ENCODE results near the gene PARP15. TPM values are rescaled to one million over a fixed set of nuclear protein-coding genes. Genes with fewer than 3 reads are reported as not detected.
"Not testable (repeated sequence)": the region's sequence is repeated elsewhere in the genome, so short reads cannot be mapped to it uniquely, and the experiment has no call there.

The PARP15 gene
- total RNA-seq, 1 donor from 2014 or later, result not detected

DNA sequence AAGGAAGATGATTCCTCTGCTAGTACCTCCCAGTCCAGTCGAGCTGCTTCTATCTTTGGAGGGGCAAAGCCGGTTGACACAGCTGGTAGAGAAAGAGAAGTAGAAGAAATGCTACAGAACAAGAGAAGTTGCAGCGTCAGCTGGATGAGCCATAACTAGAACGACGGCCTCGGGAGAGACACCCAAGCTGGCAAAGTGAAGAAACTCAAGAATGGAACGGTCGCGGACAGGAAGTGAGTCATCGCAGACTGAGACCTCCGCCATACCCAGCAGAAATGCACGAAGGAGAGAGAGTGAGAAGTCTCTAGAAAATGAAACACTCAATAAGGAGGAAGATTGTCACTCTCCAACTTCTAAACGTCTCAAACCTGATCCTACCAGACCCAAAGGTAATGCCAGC lies 84.2 kb downstream of the PARP15 start:
- no peak for DNase-seq (ENCODE audit: low spot score in 2 of 2)
- no peak for FAIRE-seq

GRCh38 chr3:122662505-122662904 lies 85.1 kb downstream of the PARP15 start:
- FAIRE-seq, result no peak
- no peak for DNase-seq (ENCODE audit: low spot score in 2 of 2)

- no peak for FAIRE-seq
- no peak for DNase-seq (ENCODE audit: low spot score in 2 of 2)
These were observed 87.9 kb downstream of the PARP15 start for GRCh38 chr3:122665226-122665786.

DNA sequence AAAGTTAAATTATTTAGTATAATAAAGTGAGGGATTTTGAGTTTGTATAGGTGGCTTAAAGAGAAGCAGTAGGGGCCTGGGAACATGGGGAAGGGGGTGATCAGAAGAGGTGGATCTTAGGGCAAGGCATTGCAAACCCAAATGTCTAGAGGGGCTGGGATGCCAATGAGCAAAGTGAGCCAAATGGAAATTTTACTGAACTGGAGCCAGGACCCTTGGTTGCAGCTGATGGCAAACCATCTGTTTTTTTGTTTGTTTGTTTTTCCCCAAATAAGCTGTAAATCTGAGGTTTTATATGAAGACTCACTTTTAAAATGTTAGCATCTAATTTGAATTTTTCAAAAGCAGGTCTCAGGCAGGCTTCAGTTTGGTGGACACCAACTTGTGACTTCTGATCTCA lies 88.4 kb downstream of the PARP15 start:
- DNase-seq (ENCODE audit: low spot score in 2 of 2) (no peak), FAIRE-seq (no peak)

DNA sequence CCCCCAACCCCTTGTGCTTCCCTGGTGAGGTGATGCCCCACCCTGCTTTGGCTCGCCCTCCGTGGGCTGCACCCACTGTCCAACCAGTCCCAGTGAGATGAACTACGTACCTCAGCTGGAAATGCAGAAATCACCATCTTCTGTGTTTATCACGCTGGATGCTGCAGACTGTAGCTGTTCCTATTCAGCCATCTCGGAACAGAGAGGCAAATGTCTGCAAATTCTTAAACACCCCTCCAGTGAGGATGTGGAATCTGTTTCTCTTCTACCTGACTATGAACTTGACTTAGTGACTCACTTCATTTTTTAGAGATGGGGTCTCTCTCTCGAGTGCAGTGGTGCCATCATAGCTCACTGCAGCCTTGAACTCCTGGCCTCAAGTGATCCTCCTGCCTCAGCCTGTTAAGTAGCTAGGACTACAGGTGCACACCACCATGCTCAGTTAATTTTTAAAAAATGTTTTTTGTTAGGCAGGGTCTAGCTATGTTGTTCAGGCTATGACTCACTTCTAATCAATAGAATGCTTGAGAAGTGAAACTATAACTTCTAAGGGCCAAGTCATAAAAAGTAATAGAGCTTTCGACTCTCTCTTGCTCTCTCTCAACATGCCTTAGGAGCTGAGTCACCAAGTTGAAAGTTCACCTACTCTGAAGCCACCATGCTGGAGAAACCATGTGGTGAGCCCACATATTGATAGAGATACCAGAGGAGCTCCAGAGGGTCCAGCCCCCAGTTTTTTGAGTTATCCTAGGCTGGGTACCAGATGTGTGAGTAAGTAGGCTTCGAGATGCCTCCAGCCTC lies 91.7 kb downstream of the PARP15 start:
- DNase-seq (ENCODE audit: low spot score in 2 of 2), result no peak
- FAIRE-seq, result no peak

GRCh38 chr3:122671553-122671952 lies 94.1 kb downstream of the PARP15 start:
- no peak for FAIRE-seq
- no peak for DNase-seq (ENCODE audit: low spot score in 2 of 2)

GRCh38 chr3:122674339-122674738 lies 96.9 kb downstream of the PARP15 start:
- FAIRE-seq, result no peak

GRCh38 chr3:122676759-122677158 lies 99.3 kb downstream of the PARP15 start:
- FAIRE-seq (no peak), DNase-seq (ENCODE audit: low spot score in 2 of 2) (no peak)

More at GRCh38 chr3:122674339-122674738, 96.9 kb downstream of the PARP15 start:
- DNase-seq (ENCODE audit: low spot score in 2 of 2), result no peak

GRCh38 chr3:122677216-122677615 lies 99.8 kb downstream of the PARP15 start:
- DNase-seq (ENCODE audit: low spot score in 2 of 2), result no peak
- FAIRE-seq, result no peak

DNA sequence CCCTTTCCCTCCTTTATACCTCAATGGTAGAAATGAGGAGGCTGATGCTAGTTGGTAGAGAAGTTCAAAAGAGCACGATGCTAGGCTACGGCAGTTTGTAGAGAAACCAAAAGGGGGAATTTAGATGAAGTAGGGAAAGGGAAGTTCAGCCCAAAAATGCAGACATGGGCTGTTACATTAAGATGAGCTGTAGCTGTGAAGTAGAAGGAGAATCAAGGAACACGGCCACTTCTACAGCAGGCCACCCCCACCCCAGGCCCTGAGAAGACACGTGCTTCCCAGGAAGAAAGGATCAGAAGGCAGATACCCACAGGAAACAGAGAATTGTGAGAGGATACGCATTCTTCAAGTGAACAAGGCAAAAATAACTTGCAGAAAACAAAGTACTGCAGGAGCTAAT lies 101.1 kb downstream of the PARP15 start:
- FAIRE-seq, result no peak
- DNase-seq (ENCODE audit: low spot score in 2 of 2), result no peak

DNA sequence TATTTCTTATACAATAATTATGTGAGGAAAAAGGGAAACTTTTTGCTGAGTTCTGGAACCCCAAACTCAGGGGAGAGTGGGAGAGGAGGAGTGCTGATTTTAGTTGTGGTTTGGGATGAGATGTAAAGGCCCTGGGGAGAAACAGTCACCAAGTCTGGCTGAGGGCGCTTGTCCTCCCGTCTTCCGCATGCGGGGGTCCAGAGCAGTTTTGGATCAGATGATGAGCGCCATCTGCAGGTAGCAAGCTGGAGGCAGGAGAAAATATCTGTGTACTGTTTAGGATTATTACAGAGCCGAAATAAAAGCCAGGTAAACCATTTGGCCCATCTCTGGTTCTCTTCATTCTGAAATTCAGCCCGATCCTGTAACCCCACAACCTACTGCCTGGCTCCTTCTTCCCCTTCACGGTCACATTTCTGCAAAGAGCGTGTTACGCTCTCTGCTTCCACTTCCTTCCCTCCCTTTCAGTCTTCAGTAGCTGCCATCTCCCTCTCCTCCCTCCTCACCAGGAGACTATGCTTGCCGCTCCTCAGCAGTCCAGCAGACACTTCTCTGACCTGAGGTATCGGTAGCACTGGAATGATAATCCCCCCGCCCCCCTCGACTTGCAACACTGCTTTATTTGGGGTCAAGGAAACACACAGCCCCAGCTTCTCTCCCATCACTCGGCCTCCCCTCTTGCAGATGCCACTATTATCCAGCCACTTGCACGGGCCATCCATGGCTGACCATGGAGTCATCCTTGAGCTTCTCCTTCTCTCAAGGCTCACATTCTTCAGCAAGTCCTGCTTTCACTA lies 101.8 kb downstream of the PARP15 start:
- FAIRE-seq (no peak), DNase-seq (ENCODE audit: low spot score in 2 of 2) (peak; percentile 37 to 43)

DNA sequence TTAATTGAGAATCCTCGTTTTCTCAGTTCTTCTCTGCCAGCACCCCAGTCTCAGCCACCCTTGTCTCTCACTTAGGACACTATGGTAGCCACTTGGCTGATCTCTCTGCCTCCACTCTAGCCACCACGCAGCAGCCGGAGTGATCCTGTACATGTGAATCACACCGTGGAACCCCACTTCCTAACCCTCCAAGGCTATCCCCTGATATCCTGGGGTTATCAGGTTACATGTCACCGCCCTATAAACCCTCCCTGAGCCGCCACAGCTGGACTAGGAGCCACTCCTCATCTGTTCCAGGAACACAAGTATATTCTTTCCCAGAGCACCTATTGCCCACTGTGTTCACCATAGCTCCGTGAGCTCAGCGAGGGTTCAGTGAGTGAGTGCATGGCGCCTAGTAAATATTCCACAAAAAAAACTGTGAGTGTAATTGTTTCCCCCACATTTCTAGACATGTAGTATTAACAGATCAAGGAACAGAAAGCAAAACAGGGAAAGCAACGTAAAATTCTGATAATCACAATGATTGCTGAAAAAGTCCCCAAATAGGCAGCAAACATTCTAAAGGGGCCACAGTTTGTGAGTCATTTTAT lies 102.5 kb downstream of the PARP15 start:
- no peak for FAIRE-seq

GRCh38 chr3:122680475-122681283 lies 103.2 kb downstream of the PARP15 start, which contains the start of gene PARP14:
PARP14 (plus strand) TSS chr3:122680839; CDS start chr3:122680884, 45 bp downstream.
- FAIRE-seq (no peak), DNase-seq (ENCODE audit: low spot score in 2 of 2) (peak; percentile 34 to 54)

More for the DNA sequence above, 102.5 kb downstream of the PARP15 start:
- no peak for DNase-seq (ENCODE audit: low spot score in 2 of 2)

- DNase-seq (ENCODE audit: low spot score in 2 of 2) (no peak), FAIRE-seq (no peak)
These were observed 104.0 kb downstream of the PARP15 start for GRCh38 chr3:122681284-122681973.

DNA sequence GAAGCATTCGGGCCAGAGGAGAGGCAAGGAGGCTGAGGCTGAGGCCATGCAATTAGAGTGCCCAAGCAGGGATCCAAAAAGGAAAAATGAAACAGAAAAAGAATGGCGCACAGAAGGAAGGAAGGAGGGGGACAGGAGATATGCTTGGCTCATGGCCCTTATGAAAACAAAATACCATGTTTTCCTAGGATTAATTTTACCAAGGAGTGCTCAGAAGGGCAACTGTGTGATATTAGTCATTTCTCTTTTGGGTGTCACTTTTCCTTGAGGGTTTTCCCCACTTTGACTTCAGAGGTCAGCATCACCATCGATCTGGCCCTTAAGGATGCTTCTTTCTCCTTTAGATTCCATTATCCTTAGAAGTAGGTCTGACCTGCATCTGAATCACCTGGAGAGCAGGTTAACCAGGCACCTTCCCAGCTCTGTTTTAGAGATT lies 104.5 kb downstream of the PARP15 start:
- FAIRE-seq (no peak), DNase-seq (ENCODE audit: low spot score in 2 of 2) (no peak)

GRCh38 chr3:122682778-122683411 lies 105.4 kb downstream of the PARP15 start:
- DNase-seq (ENCODE audit: low spot score in 2 of 2), result not testable (repeated sequence)

GRCh38 chr3:122687298-122687697 lies 109.8 kb downstream of the PARP15 start:
- no peak for DNase-seq (ENCODE audit: low spot score in 2 of 2)
- no peak for FAIRE-seq

More at GRCh38 chr3:122682778-122683411, 105.4 kb downstream of the PARP15 start:
- not testable (repeated sequence) for FAIRE-seq
